K562 (cell line): ENCODE results near the gene KRTAP1-1. TPM values are rescaled to one million over a fixed set of nuclear protein-coding genes. Genes with fewer than 3 reads are reported as not detected.
"Not testable (repeated sequence)": the region's sequence is repeated elsewhere in the genome, so short reads cannot be mapped to it uniquely, and the experiment has no call there.

Source experiments
- ATAC-seq: fragments of 200-7000 bp; cut with Tn5 transposase; 3 replicates; pipeline ENCODE4 v1.9.1; 2020; ENCODE audit warnings: moderate library complexity
- BruUV-seq: library from RNA; stranded (reverse); fragments of 400-500 nt; replicated peaks from 2 replicates; lab custom pipeline; 2021; lab: Mats Ljungman, UMichigan
- CTCF ChIA-PET: fragments of 300-600 bp; formaldehyde crosslinking; extraction: SDS; loops from one replicate; lab custom pipeline; 2021; ENCODE audit warnings: low intra/inter-chr PET ratio; lab: Yijun Ruan, JAX
- POLR2A ChIA-PET: fragments of 300-600, 350-650 bp; sonication (Branson Sonifier 250); formaldehyde crosslinking; extraction: SDS; loops from one replicate; lab custom pipeline; 2021; ENCODE audit warnings: antibody characterized with exemption, inconsistent platforms; lab: Yijun Ruan, JAX
- DNase-seq, 4 experiments: peaks; one replicate each; pipeline versions ENCODE4 v3.0.0 to v3.0.0-alpha.2; 2011 to 2018; ENCODE audit warnings: low spot score in 3 of 4, mixed read lengths in 3 of 4; ENCODE audit errors: extremely low read depth in 1 of 4
- FAIRE-seq: peaks from 2 replicates; lab custom pipeline; 2011; peaks lifted over from hg19 to GRCh38; lab: Jason Lieb, UNC
- H2AFZ ChIP-seq: 2 replicates; pipeline ENCODE4 v1.6.0; 2011; ENCODE audit warnings: low read depth, low read length, control low read depth, inconsistent platforms
- H3K27ac ChIP-seq: fragments of 200-600 bp; 3 replicates; pipeline ENCODE4 v1.8.0; 2011; ENCODE audit warnings: low read depth, mild to moderate bottlenecking, control low read depth, inconsistent platforms, low read length, moderate library complexity, mixed read lengths; ENCODE audit errors: extremely low read depth
- H3K27me3 ChIP-seq, 2 experiments: fragments of 300-600 bp in 1 of 2; 2 replicates in 1 of 2; 3 replicates in 1 of 2; pipeline versions ENCODE4 v1.6.0 to v1.8.0; 2011; ENCODE audit warnings: inconsistent platforms in 2 of 2, low read length in 2 of 2, mild to moderate bottlenecking in 1 of 2, mixed read lengths in 1 of 2, moderate library complexity in 1 of 2; ENCODE audit not compliant: control insufficient read depth in 2 of 2, insufficient read depth in 2 of 2
- H3K36me3 ChIP-seq: fragments of 300-600 bp; 3 replicates; pipeline ENCODE4 v1.8.0; 2011; ENCODE audit warnings: mild to moderate bottlenecking, low read length, inconsistent platforms; ENCODE audit not compliant: control insufficient read depth, insufficient read depth
- H3K4me1 ChIP-seq, 2 experiments: fragments of 200-600 bp in 1 of 2; replicated peaks in 1 of 2; 2 replicates in 1 of 2; 3 replicates in 1 of 2; pipeline versions ENCODE4 v1.5.1 to v1.8.0; 2011; ENCODE audit warnings: inconsistent platforms in 2 of 2, low read length in 2 of 2, mild to moderate bottlenecking in 1 of 2, mixed read lengths in 1 of 2, moderate library complexity in 1 of 2; ENCODE audit not compliant: control insufficient read depth in 2 of 2, insufficient read depth in 2 of 2
- H3K4me2 ChIP-seq: 2 replicates; pipeline ENCODE4 v1.6.1; 2011; ENCODE audit warnings: low read length, control low read depth, inconsistent platforms, mixed read lengths; ENCODE audit not compliant: insufficient read depth
- H3K4me3 ChIP-seq: fragments of 200-600 bp; sonication (generic), shearing (Covaris generic); 2 replicates; pipeline ENCODE4 v1.5.1; 2016; ENCODE audit warnings: control low read depth, inconsistent platforms
- H3K79me2 ChIP-seq: fragments of 200-600 bp; 3 replicates; pipeline ENCODE4 v1.8.0; 2011; ENCODE audit warnings: low read length, inconsistent platforms; ENCODE audit not compliant: control insufficient read depth, insufficient read depth
- H3K9ac ChIP-seq, 2 experiments: 2 replicates each; pipeline versions ENCODE4 v1.6.0 to v1.6.1; 2011; ENCODE audit warnings: low read depth in 2 of 2, low read length in 2 of 2, control low read depth in 1 of 2, inconsistent platforms in 1 of 2, mild to moderate bottlenecking in 1 of 2, mixed read lengths in 1 of 2; ENCODE audit not compliant: insufficient read depth in 1 of 2
- H3K9me1 ChIP-seq: one replicate; pipeline ENCODE4 v1.6.0; 2011; ENCODE audit warnings: inconsistent platforms, mild to moderate bottlenecking, low read length, moderate library complexity; ENCODE audit not compliant: control insufficient read depth, insufficient read depth
- H3K9me3 ChIP-seq: replicated peaks from 2 replicates; pipeline ENCODE4 v1.5.1; 2011; ENCODE audit warnings: low read depth, low read length, inconsistent platforms; ENCODE audit not compliant: control insufficient read depth, insufficient read depth
- H4K20me1 ChIP-seq: replicated peaks from 2 replicates; pipeline ENCODE4 v1.6.1; 2011; ENCODE audit warnings: low read length, inconsistent platforms, mixed read lengths; ENCODE audit not compliant: control insufficient read depth, insufficient read depth
- FOXP1 ChIP-seq: sonication (generic); formaldehyde crosslinking; IDR thresholded peaks from 2 replicates; pipeline ENCODE4 v1.8.0; 2022; ENCODE audit warnings: mild to moderate bottlenecking, missing genetic modification reagents
- HCFC1 ChIP-seq: IDR thresholded peaks from 2 replicates; pipeline ENCODE4 v1.6.1; 2012; ENCODE audit warnings: low read depth, low read length, improper control_type of control experiment
- RAD21 ChIP-seq, 2 experiments: fragments of 250-450 bp in 1 of 2; fragments of 450-650 bp in 1 of 2; sonication (Bioruptor Pico) in 1 of 2; formaldehyde crosslinking in 1 of 2; IDR thresholded peaks in 1 of 2; conservative IDR thresholded peaks in 1 of 2; 2 replicates each; pipeline versions ENCODE4 v1.4.0 to v1.8.0; 2020 to 2022; ENCODE audit warnings: mild to moderate bottlenecking in 2 of 2, moderate library complexity in 1 of 2
- RBM25 ChIP-seq: fragments of 200-400 bp; formaldehyde crosslinking; IDR thresholded peaks from 2 replicates; pipeline ENCODE4 v1.6.1; 2018; ENCODE audit warnings: low read length, low read depth, moderate library complexity; ENCODE audit not compliant: severe bottlenecking
- ZNF146 ChIP-seq: IDR thresholded peaks from one replicate; pipeline ENCODE4 v1.6.1; 2018; ENCODE audit warnings: missing compliant biosample characterization; ENCODE audit not compliant: unreplicated experiment
- WGBS: fragments of 100-300 bp; shearing (Covaris generic); methylation state at CpG from one replicate; pipeline ENCODE4 v1.1.6; 2016; ENCODE audit warnings: low coverage, mixed read lengths; ENCODE audit not compliant: insufficient coverage; ENCODE audit errors: missing lambda C conversion rate; 5-methylcytosine and 5-hydroxymethylcytosine counted together
- in situ Hi-C: fragments of 300-500 bp; cut with MboI; formaldehyde crosslinking; loops from 4 replicates; pipeline ENCODE4 v1.15.0; 2018; ENCODE audit warnings: inconsistent platforms, mixed read lengths
- intact Hi-C: fragments of 100-400 bp; cut with micrococcal nuclease; formaldehyde crosslinking; loops from 2 replicates; pipeline ENCODE4 v1.14.2; 2022
- polyA plus RNA-seq, 8 experiments: library from polyadenylated mRNA; depleted of rRNA in 4 of 8; stranded (reverse) in 5 of 8; unstranded in 3 of 8; fragments of >200 nt; fragmentation: Nextera tagmentation in 2 of 8; fragmentation: Illumina TruSeq in 1 of 8; extraction: Ambion mirVana in 2 of 8; extraction: Trizol in 1 of 8; gene quantifications; 2 replicates each; pipeline versions ENCODE4 v1.2.1 to v1.2.3, GENCODE V29; 2011 to 2014; ENCODE audit warnings: inconsistent platforms in 1 of 8, missing spikeins in 1 of 8
- total RNA-seq, 7 experiments: library from RNA; depleted of rRNA in 6 of 7; stranded (reverse); fragments of >200 nt in 6 of 7; fragmentation: Illumina TruSeq in 2 of 7; extraction: Trizol in 2 of 7; gene quantifications; 2 replicates each; pipeline versions ENCODE4 v1.2.1 to v1.2.3, GENCODE V29; 2011 to 2021; ENCODE audit warnings: low replicate concordance in 1 of 7

KRTAP1-1 gene
- total and polyA plus RNA-seq, 9 of the 15 experiments (the other 6 are each of a cell fraction or from before 2014, with no cell fraction given): not detected

GRCh38 chr17:41057547-41057946, 16.3 kb upstream of the KRTAP1-1 start:
- in situ Hi-C loops: no loop called here
- Histone ChIP-seq H3K36me3 (no peaks in the 10 kb centered on the region), H3K4me3 (no peak overlapping the region), H3K9ac (no peak overlapping the region), H3K79me2 (no peaks in the 10 kb centered on the region)
- CTCF ChIA-PET: no interaction called here
- 0% methylated on average over 1 of the region's 1 CpG for WGBS
- DNase-seq (no peak), ATAC-seq (no peak)
- TF ChIP-seq RBM25 (peak; percentile 71), HCFC1 (no peak), ZNF146 (CRISPR knock-in tag) (peak; percentile 92), FOXP1 (CRISPR knock-in tag) (no peak), RAD21 (CRISPR knock-in tag; conservative IDR thresholded peaks at IDR 0.05 in 1 of 2, IDR thresholded peaks at IDR 0.05 in 1 of 2) (no peak)
- TF ChIP-seq, all 486 proteins: peak for 2
- POLR2A ChIA-PET: no interaction called here
- BruUV-seq: no TSS peak
- FAIRE-seq: no peak
- Histone ChIP-seq H3K4me1 (no peaks in the 10 kb centered on the region), H3K9me1 (no peaks in the 10 kb centered on the region), H4K20me1 (no peaks in the 10 kb centered on the region; the same call in 1 of the 2 replicates), H3K4me2 (no peak overlapping the region), H3K9me3 (no peaks in the 10 kb centered on the region), H3K27me3 (peaks cover 4 to 5% of the 10 kb centered on the region in 2 experiments; a peak in 4 of 5 replicates), H3K27ac (no peak overlapping the region), H2AFZ (no peak overlapping the region)
- intact Hi-C loops: no loop called here

- BruUV-seq, H2AFZ ChIP-seq, intact Hi-C loops, H3K79me2 ChIP-seq, DNase-seq, H3K4me2 ChIP-seq, H3K9ac ChIP-seq, H3K9me3 ChIP-seq, H3K4me3 ChIP-seq, H4K20me1 ChIP-seq, ATAC-seq, H3K4me1 ChIP-seq, CTCF ChIA-PET, FAIRE-seq, POLR2A ChIA-PET, H3K27me3 ChIP-seq, H3K36me3 ChIP-seq, H3K9me1 ChIP-seq, in situ Hi-C loops, H3K27ac ChIP-seq: not testable (repeated sequence)
- WGBS: 0% methylated on average over 1 of the region's 6 CpGs
Measured at GRCh38 chr17:41055130-41055529, 13.9 kb upstream of the KRTAP1-1 start, which contains the start of gene KRTAP2-2. Gene KRTAP2-2 (minus strand): TSS chr17:41055230. CDS start chr17:41055211, 19 bp downstream.

- CTCF ChIA-PET: not testable (repeated sequence)
Measured at GRCh38 chr17:41054556-41054955, 13.3 kb upstream of the KRTAP1-1 start.

More at GRCh38 chr17:41054556-41054955, 13.3 kb upstream of the KRTAP1-1 start:
- H2AFZ ChIP-seq, ATAC-seq, H3K27ac ChIP-seq, H3K4me2 ChIP-seq, H3K9me3 ChIP-seq, POLR2A ChIA-PET, H4K20me1 ChIP-seq, DNase-seq, H3K4me1 ChIP-seq, BruUV-seq, intact Hi-C loops, FAIRE-seq, H3K27me3 ChIP-seq, H3K4me3 ChIP-seq, H3K9ac ChIP-seq, H3K9me1 ChIP-seq, H3K36me3 ChIP-seq, H3K79me2 ChIP-seq, in situ Hi-C loops: not testable (repeated sequence)
- WGBS: under 1% methylated on average over 7 of the region's 9 CpGs
